Small intestine (tissue), 7 donors: ENCODE results near the gene PIP. TPM values are rescaled to one million over a fixed set of nuclear protein-coding genes. Genes with fewer than 3 reads are reported as not detected.
"Not testable (repeated sequence)": the region's sequence is repeated elsewhere in the genome, so short reads cannot be mapped to it uniquely, and the experiment has no call there.

ENCODE experiments used
- DNase-seq, 2 donors: peaks; one replicate each; pipeline versions ENCODE4 v3.0.0 to v3.0.0-alpha.2; 2013
- FAIRE-seq: peaks from 2 replicates; lab custom pipeline; 2012; peaks lifted over from hg19 to GRCh38; lab: Jason Lieb, UNC
- H3K27ac ChIP-seq, 3 donors: one replicate each; pipeline ENCODE4 v1.5.1; 2013; ENCODE audit warnings: low read length in 2 of 3, mild to moderate bottlenecking in 2 of 3, control low read depth in 1 of 3, inconsistent platforms in 1 of 3, low read depth in 1 of 3, moderate library complexity in 1 of 3
- H3K27me3 ChIP-seq, 3 donors: one replicate each; pipeline ENCODE4 v1.6.1; 2013; ENCODE audit warnings: low read length in 3 of 3, inconsistent platforms in 1 of 3; ENCODE audit not compliant: control insufficient read depth in 3 of 3, insufficient read depth in 3 of 3
- H3K36me3 ChIP-seq, 3 donors: one replicate each; pipeline ENCODE4 v1.6.1; 2013; ENCODE audit warnings: low read length in 3 of 3, inconsistent platforms in 1 of 3, low read depth in 1 of 3, mild to moderate bottlenecking in 1 of 3, moderate library complexity in 1 of 3; ENCODE audit not compliant: control insufficient read depth in 3 of 3, insufficient read depth in 2 of 3
- H3K4me1 ChIP-seq, 3 donors: one replicate each; pipeline ENCODE4 v1.6.1; 2013; ENCODE audit warnings: low read length in 2 of 3, inconsistent platforms in 1 of 3, low read depth in 1 of 3, mild to moderate bottlenecking in 1 of 3, moderate library complexity in 1 of 3; ENCODE audit not compliant: control insufficient read depth in 3 of 3, insufficient read depth in 2 of 3
- H3K4me3 ChIP-seq, 3 donors: one replicate each; pipeline ENCODE4 v1.5.1; 2013; ENCODE audit warnings: low read length in 3 of 3, control low read depth in 1 of 3, inconsistent platforms in 1 of 3, low read depth in 1 of 3, mild to moderate bottlenecking in 1 of 3, moderate library complexity in 1 of 3
- H3K9me3 ChIP-seq, 2 donors: one replicate each; pipeline ENCODE4 v1.6.1; 2013; ENCODE audit warnings: low read depth in 1 of 2, low read length in 1 of 2; ENCODE audit not compliant: control insufficient read depth in 2 of 2, insufficient read depth in 1 of 2
- WGBS, 3 donors: extraction: QIAGEN DNeasy Blood & Tissue Kit; methylation state at CpG; one replicate each; pipeline ENCODE4 v1.1.7; 2013; 5-methylcytosine and 5-hydroxymethylcytosine counted together
- polyA plus RNA-seq, 4 donors: library from polyadenylated mRNA; stranded (reverse) in 3 of 4; unstranded in 1 of 4; fragments of 200-250 nt in 3 of 4; fragments of 120-200 nt in 1 of 4; gene quantifications; one replicate each; pipeline versions ENCODE4 v1.2.1 to v1.2.3, GENCODE V29; 2013
- donor health status: healthy with polysubstance abuse.
- donor health status: control.
- donor health status: control.
- donor health status: Bipolar disorder and iron deficiency.
- donor health status: healthy.

Gene PIP
- polyA plus RNA-seq, 4 donors = not detected

GRCh38 chr7:143148651-143149050, 16.8 kb downstream of the PIP start:
- no peak overlapping the region for H3K4me3 ChIP-seq
- H3K27me3 ChIP-seq = no peaks in the 10 kb centered on the region
- no peaks in the 10 kb centered on the region for H3K36me3 ChIP-seq
- H3K4me1 ChIP-seq = no peaks in the 10 kb centered on the region
- DNase-seq = no peak
- H3K27ac ChIP-seq = no peak overlapping the region
- no peaks in the 10 kb centered on the region for H3K9me3 ChIP-seq
- no peak for FAIRE-seq

GRCh38 chr7:143150696-143151095, 18.8 kb downstream of the PIP start:
- DNase-seq, FAIRE-seq, H3K4me1 ChIP-seq, H3K36me3 ChIP-seq, H3K27ac ChIP-seq, H3K27me3 ChIP-seq, H3K9me3 ChIP-seq, H3K4me3 ChIP-seq: not testable (repeated sequence)
- WGBS, 3 donors = 90 to 96% (median 93%) methylated on average over 6 of the region's 6 CpGs

- FAIRE-seq, DNase-seq, H3K27me3 ChIP-seq, H3K36me3 ChIP-seq, H3K9me3 ChIP-seq, H3K4me3 ChIP-seq, H3K27ac ChIP-seq, H3K4me1 ChIP-seq: not testable (repeated sequence)
- WGBS, 3 donors = 92 to 96% (median 93%) methylated on average over 3 of the region's 3 CpGs
These were observed 26.7 kb downstream of the PIP start for GRCh38 chr7:143158617-143159016.

GRCh38 chr7:143171697-143172096, 39.8 kb downstream of the PIP start:
- peaks cover 0 to 2% (median 0%) of the 10 kb centered on the region in 3 donors for H3K27me3 ChIP-seq
- peak; percentile 4 to 17 for DNase-seq
- FAIRE-seq = no peak
- H3K36me3 ChIP-seq = no peaks in the 10 kb centered on the region
- peaks cover 0 to 1% of the 10 kb centered on the region in 2 donors for H3K9me3 ChIP-seq
- H3K4me1 ChIP-seq = no peaks in the 10 kb centered on the region
- H3K27ac ChIP-seq = no peak overlapping the region
- no peak overlapping the region for H3K4me3 ChIP-seq

- 13 to 41% (median 16%) methylated on average over 4 of the region's 4 CpGs for WGBS, 3 donors
- peaks cover 0 to 3% of the 10 kb centered on the region in 2 donors for H3K9me3 ChIP-seq
- H3K36me3 ChIP-seq = no peaks in the 10 kb centered on the region
- H3K4me1 ChIP-seq = no peaks in the 10 kb centered on the region
- no peak overlapping the region for H3K4me3 ChIP-seq
- peaks cover 0 to 2% (median 0%) of the 10 kb centered on the region in 3 donors for H3K27me3 ChIP-seq
- FAIRE-seq = no peak
- DNase-seq = peak; percentile 28 to 36
- H3K27ac ChIP-seq = no peak overlapping the region
These were observed 40.5 kb downstream of the PIP start for GRCh38 chr7:143172354-143172753.

GRCh38 chr7:143176128-143176527, 44.3 kb downstream of the PIP start:
- FAIRE-seq = no peak

GRCh38 chr7:143177374-143178119, 45.7 kb downstream of the PIP start:
- FAIRE-seq = no peak
- H3K4me1 ChIP-seq = no peaks in the 10 kb centered on the region
- H3K27me3 ChIP-seq = no peaks in the 10 kb centered on the region
- H3K4me3 ChIP-seq = no peak overlapping the region
- H3K36me3 ChIP-seq = no peaks in the 10 kb centered on the region
- H3K27ac ChIP-seq = no peak overlapping the region
- H3K9me3 ChIP-seq = peaks cover 0 to 7% of the 10 kb centered on the region in 2 donors
- 87 to 89% (median 88%) methylated on average over 2 of the region's 2 CpGs for WGBS, 3 donors
- DNase-seq = no peak

More at GRCh38 chr7:143176128-143176527, 44.3 kb downstream of the PIP start:
- H3K9me3 ChIP-seq = peaks cover 0 to 7% of the 10 kb centered on the region in 2 donors
- DNase-seq = no peak
- 90 to 94% (median 93%) methylated on average over 5 of the region's 5 CpGs for WGBS, 3 donors
- no peaks in the 10 kb centered on the region for H3K4me1 ChIP-seq
- H3K27ac ChIP-seq = no peak overlapping the region
- H3K4me3 ChIP-seq = no peak overlapping the region
- no peaks in the 10 kb centered on the region for H3K36me3 ChIP-seq
- no peaks in the 10 kb centered on the region for H3K27me3 ChIP-seq

- not testable (repeated sequence) for H3K4me3 ChIP-seq, H3K4me1 ChIP-seq, H3K27me3 ChIP-seq, H3K27ac ChIP-seq, FAIRE-seq, DNase-seq, H3K9me3 ChIP-seq, H3K36me3 ChIP-seq
- WGBS, 3 donors = 85 to 96% (median 90%) methylated on average over 4 of the region's 4 CpGs
These were observed 48.9 kb downstream of the PIP start for GRCh38 chr7:143180771-143181170.

GRCh38 chr7:143181349-143181748, 49.5 kb downstream of the PIP start:
- FAIRE-seq (no peak), DNase-seq (no peak)
- H3K9me3 ChIP-seq = peaks cover 0 to 7% of the 10 kb centered on the region in 2 donors
- WGBS, 3 donors = 82 to 86% (median 82%) methylated on average over 2 of the region's 2 CpGs
- no peak overlapping the region for H3K4me3 ChIP-seq
- peaks cover 0 to 3% (median 0%) of the 10 kb centered on the region in 3 donors for H3K27me3 ChIP-seq
- no peak overlapping the region for H3K27ac ChIP-seq
- no peaks in the 10 kb centered on the region for H3K4me1 ChIP-seq
- H3K36me3 ChIP-seq = no peaks in the 10 kb centered on the region
